Measurements from ENCODE around the gene TMCC2. TPM values are rescaled to one million over a fixed set of nuclear protein-coding genes. Genes with fewer than 3 reads are reported as not detected.

Gene TMCC2
- total and polyA plus RNA-seq, 10 donors, result 0.74 to 146 (median 7.7) TPM

DNA sequence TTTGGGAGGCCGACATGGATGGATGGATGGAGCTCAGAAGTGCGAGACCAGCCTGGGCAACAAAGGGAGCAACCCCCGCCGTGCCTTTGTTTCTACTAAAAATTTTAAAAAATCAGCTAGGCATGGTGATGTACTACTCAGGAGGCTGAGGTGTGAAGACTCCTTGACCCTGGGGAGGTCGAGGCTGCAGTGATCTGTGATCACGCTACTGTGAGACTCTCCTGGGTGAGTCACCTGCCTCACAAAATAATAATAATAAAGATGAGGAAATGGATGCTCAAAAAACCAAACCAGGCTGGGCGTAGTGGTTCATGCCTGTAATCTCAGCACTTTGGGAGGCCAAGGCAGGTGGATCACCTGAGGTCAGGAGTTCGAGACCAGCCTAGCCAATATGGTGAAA is 35.5 kb upstream of the TMCC2 start:
- Histone ChIP-seq H3K27me3 (replicated peaks in 1 of 7) (no peaks in the 10 kb centered on the region), H3K9me3 (no peaks in the 10 kb centered on the region), H3K27ac (no peak overlapping the region), H3K4me1 (peaks cover 4 to 66% (median 42%) of the 10 kb centered on the region in 6 donors), H3K36me3 (peaks cover 0 to 5% (median 2%) of the 10 kb centered on the region in 6 donors), H3K4me3 (no peak overlapping the region)
- intact Hi-C loops (cut with DNase I; ENCODE audit: low total_unique reads), result no loop called here
- WGBS, 5 donors, result 85 to 94% (median 90%) methylated on average over 8 of the region's 8 CpGs
- TF ChIP-seq, protein P1, sequence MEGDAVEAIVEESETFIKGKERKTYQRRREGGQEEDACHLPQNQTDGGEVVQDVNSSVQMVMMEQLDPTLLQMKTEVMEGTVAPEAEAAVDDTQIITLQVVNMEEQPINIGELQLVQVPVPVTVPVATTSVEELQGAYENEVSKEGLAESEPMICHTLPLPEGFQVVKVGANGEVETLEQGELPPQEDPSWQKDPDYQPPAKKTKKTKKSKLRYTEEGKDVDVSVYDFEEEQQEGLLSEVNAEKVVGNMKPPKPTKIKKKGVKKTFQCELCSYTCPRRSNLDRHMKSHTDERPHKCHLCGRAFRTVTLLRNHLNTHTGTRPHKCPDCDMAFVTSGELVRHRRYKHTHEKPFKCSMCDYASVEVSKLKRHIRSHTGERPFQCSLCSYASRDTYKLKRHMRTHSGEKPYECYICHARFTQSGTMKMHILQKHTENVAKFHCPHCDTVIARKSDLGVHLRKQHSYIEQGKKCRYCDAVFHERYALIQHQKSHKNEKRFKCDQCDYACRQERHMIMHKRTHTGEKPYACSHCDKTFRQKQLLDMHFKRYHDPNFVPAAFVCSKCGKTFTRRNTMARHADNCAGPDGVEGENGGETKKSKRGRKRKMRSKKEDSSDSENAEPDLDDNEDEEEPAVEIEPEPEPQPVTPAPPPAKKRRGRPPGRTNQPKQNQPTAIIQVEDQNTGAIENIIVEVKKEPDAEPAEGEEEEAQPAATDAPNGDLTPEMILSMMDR (IDR thresholded peaks at IDR 0.05 in 8 of 11, conservative IDR thresholded peaks at IDR 0.05 in 3 of 11), result no peak
- TF ChIP-seq POLR2AphosphoS5 (IDR thresholded peaks at IDR 0.05) (no peak), POLR2A (IDR thresholded peaks at IDR 0.05) (no peak)
- no peak for DNase-seq

DNA sequence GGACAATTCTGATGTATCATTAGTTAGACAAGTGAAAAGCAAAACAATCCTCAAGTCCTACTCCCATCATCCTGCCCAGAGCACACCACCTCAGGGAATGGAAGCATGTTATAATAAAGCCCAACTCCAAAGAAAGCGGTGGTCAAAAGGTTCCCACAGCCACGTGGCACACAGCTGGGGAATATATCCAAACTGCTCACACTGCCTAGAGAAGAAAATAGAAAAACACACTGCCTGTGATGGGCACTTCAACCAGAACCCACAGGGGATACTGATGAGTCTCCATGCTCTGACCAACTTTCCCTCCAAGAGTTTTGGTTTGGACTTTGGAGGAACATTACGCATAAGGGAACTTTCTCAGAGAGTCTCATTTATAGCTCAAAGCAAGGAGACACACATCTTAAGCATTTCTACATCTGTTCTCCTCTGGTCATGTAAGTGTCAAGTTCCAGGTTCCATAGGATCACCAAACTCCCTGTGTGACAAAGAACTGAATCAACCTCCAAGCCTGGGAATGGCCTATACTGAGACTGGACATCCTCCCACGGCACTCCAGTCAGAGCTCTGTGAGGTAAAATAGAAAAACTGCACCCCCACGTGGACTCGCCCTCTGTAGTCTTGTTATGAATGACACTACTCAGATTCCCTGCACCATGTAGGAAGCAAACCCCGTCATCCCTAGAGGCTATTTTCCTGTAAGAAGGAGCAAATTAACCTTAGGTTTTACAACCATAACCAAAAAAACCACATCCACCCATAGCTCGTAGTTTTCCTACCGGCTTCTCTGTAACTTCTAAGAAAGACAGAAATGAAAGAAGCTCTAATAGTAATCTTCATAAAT is 28.4 kb upstream of the TMCC2 start:
- no peaks in the 10 kb centered on the region for H3K9me3 ChIP-seq
- intact Hi-C loops (cut with DNase I; ENCODE audit: low total_unique reads), result no loop called here
- TF ChIP-seq, protein P1 (IDR thresholded peaks at IDR 0.05 in 8 of 11, conservative IDR thresholded peaks at IDR 0.05 in 3 of 11), result no peak
- TF ChIP-seq POLR2AphosphoS5 (IDR thresholded peaks at IDR 0.05) (no peak), POLR2A (IDR thresholded peaks at IDR 0.05) (no peak)
- no peak overlapping the region for H3K4me3 ChIP-seq
- H3K4me1 ChIP-seq, result peaks cover 0 to 48% (median 12%) of the 10 kb centered on the region in 6 donors
- WGBS, 5 donors, result 63 to 70% (median 69%) methylated on average over 9 of the region's 9 CpGs
- H3K36me3 ChIP-seq, result peaks cover 0 to 6% (median 0%) of the 10 kb centered on the region in 6 donors
- no peak for DNase-seq
- H3K27ac ChIP-seq, result no peak overlapping the region
- no peaks in the 10 kb centered on the region for H3K27me3 ChIP-seq (replicated peaks in 1 of 7)

DNA sequence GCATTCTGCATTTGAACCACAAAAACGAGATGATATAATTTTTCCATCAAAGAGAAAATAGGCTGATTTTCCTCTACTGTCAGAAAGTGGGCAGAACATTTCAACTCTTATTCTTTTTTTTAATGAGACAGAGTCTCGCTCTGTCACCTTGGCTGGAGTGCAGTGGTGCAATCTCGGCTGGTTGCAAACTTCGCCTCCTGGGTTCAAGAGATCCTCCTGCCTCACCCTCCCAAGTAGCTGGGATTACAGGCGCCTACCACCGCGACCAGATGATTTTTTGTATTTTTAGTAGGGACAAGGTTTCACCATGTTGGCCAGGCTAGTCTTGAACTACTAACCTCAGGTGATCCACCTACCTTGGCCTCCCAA is 27.8 kb upstream of the TMCC2 start:
- no peaks in the 10 kb centered on the region for H3K9me3 ChIP-seq
- peaks cover 0 to 54% (median 15%) of the 10 kb centered on the region in 6 donors for H3K4me1 ChIP-seq
- no peak for DNase-seq
- peaks cover 0 to 6% (median 0%) of the 10 kb centered on the region in 6 donors for H3K36me3 ChIP-seq
- H3K27ac ChIP-seq, result no peak overlapping the region
- 78 to 87% (median 84%) methylated on average over 7 of the region's 7 CpGs for WGBS, 5 donors
- no peak overlapping the region for H3K4me3 ChIP-seq
- TF ChIP-seq, protein P1 (IDR thresholded peaks at IDR 0.05 in 8 of 11, conservative IDR thresholded peaks at IDR 0.05 in 3 of 11), result no peak
- TF ChIP-seq POLR2AphosphoS5 (IDR thresholded peaks at IDR 0.05) (no peak), POLR2A (IDR thresholded peaks at IDR 0.05) (no peak)
- no peaks in the 10 kb centered on the region for H3K27me3 ChIP-seq (replicated peaks in 1 of 7)
- intact Hi-C loops (cut with DNase I; ENCODE audit: low total_unique reads), result no loop called here

DNA sequence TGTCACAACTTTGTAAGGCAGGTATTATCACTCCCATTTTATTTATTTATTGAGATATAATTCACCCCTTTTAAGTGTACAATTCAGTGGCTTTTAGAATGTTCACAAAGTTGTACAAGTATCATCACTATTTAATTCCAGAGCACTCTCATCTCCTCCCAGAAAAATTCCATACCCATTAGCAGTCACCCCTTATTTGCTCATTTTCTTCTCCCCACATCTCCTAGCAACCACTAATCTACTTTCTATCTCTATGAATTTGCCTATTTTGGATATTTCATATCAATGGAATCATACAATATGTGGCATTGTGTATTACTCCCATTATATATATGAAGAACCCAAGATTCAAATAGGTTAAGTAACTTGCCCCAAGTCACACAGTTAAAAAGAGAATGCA is 23.2 kb upstream of the TMCC2 start:
- intact Hi-C loops (cut with DNase I; ENCODE audit: low total_unique reads), result no loop called here
- no peak for DNase-seq
- no peaks in the 10 kb centered on the region for H3K9me3 ChIP-seq
- no peak overlapping the region for H3K4me3 ChIP-seq
- TF ChIP-seq POLR2AphosphoS5 (IDR thresholded peaks at IDR 0.05) (no peak), POLR2A (IDR thresholded peaks at IDR 0.05) (no peak)
- TF ChIP-seq, protein P1 (IDR thresholded peaks at IDR 0.05 in 8 of 11, conservative IDR thresholded peaks at IDR 0.05 in 3 of 11), result no peak
- no peaks in the 10 kb centered on the region for H3K27me3 ChIP-seq (replicated peaks in 1 of 7)
- no peak overlapping the region for H3K27ac ChIP-seq
- H3K36me3 ChIP-seq, result no peaks in the 10 kb centered on the region
- H3K4me1 ChIP-seq, result peaks cover under 1 to 84% (median 22%) of the 10 kb centered on the region in 6 donors

Measured in spleen (tissue), 11 donors.